HEK293 (cell line): Measurements from ENCODE around the gene TRIM34.

Source experiments
- CTCF ChIA-PET: fragments of 350-600 bp; formaldehyde crosslinking; extraction: SDS; loops from one replicate; lab custom pipeline; 2021; ENCODE audit warnings: antibody characterized with exemption; lab: Yijun Ruan, JAX
- POLR2A ChIA-PET: fragments of 300-600 bp; formaldehyde crosslinking; extraction: SDS; loops from one replicate; lab custom pipeline; 2020; ENCODE audit warnings: antibody characterized with exemption, inconsistent platforms; lab: Yijun Ruan, JAX
- H3K27ac ChIP-seq: fragments of 200-500 bp; sonication (Bioruptor generic); 2 replicates; pipeline ENCODE4 v1.5.1; 2014; ENCODE audit warnings: low read depth, low read length, control low read depth, inconsistent platforms; ENCODE audit errors: extremely low read depth
- H3K36me3 ChIP-seq, 2 experiments: fragments of 200-500 bp in 1 of 2; sonication (Bioruptor generic) in 1 of 2; 1 replicate in 1 of 2; 2 replicates in 1 of 2; pipeline ENCODE4 v1.5.1; 2014 to 2017; ENCODE audit warnings: inconsistent platforms in 2 of 2, low read length in 2 of 2; ENCODE audit not compliant: control insufficient read depth in 2 of 2, insufficient read depth in 1 of 2
- H3K4me1 ChIP-seq: fragments of 200-500 bp; sonication (Bioruptor generic); 2 replicates; pipeline ENCODE4 v1.5.1; 2014; ENCODE audit warnings: mild to moderate bottlenecking, low read length, inconsistent platforms; ENCODE audit not compliant: control insufficient read depth, insufficient read depth
- H3K4me3 ChIP-seq: 2 replicates; pipeline ENCODE4 v1.5.1; 2011; ENCODE audit warnings: low read depth, mild to moderate bottlenecking, control low read depth, low read length, moderate library complexity
- H3K9me3 ChIP-seq: fragments of 200-500 bp; sonication (Bioruptor generic); 2 replicates; pipeline ENCODE4 v1.5.1; 2014; ENCODE audit warnings: low read depth, low read length, inconsistent platforms; ENCODE audit not compliant: control insufficient read depth, insufficient read depth
- BCL6B ChIP-seq: fragments of 450-650 bp; formaldehyde crosslinking; IDR thresholded peaks from 2 replicates; pipeline ENCODE4 v1.5.1; 2017; ENCODE audit warnings: missing biosample characterization, missing genetic modification characterization
- EGR2 ChIP-seq: fragments of 450-650 bp; formaldehyde crosslinking; IDR thresholded peaks from 2 replicates; pipeline ENCODE4 v1.5.1; 2016; ENCODE audit warnings: low read depth, missing biosample characterization, missing genetic modification characterization
- REPIN1 ChIP-seq: fragments of 450-650 bp; formaldehyde crosslinking; IDR thresholded peaks from 2 replicates; pipeline ENCODE4 v1.5.1; 2017; ENCODE audit warnings: missing biosample characterization, missing genetic modification characterization, low read depth
- ZNF560 ChIP-seq: fragments of 450-650 bp; formaldehyde crosslinking; IDR thresholded peaks from 2 replicates; pipeline ENCODE4 v1.5.1; 2017; ENCODE audit warnings: missing biosample characterization, missing genetic modification characterization, borderline replicate concordance
- TF ChIP-seq, protein P1 (sequence below): fragments of 450-650 bp; formaldehyde crosslinking; IDR thresholded peaks from 2 replicates; pipeline ENCODE4 v1.5.1; 2016; ENCODE audit warnings: missing biosample characterization, missing genetic modification characterization
- TF ChIP-seq, protein P2 (sequence below): fragments of 450-650 bp; formaldehyde crosslinking; IDR thresholded peaks from 2 replicates; pipeline ENCODE4 v1.5.1; 2016; ENCODE audit warnings: missing biosample characterization, missing genetic modification characterization
- TF ChIP-seq, protein P3 (sequence below): fragments of 450-650 bp; formaldehyde crosslinking; IDR thresholded peaks from 2 replicates; pipeline ENCODE4 v1.5.1; 2016; ENCODE audit warnings: missing biosample characterization, missing genetic modification characterization, borderline replicate concordance
- TF ChIP-seq, protein P4 (sequence below): fragments of 450-650 bp; formaldehyde crosslinking; IDR thresholded peaks from 2 replicates; pipeline ENCODE4 v1.5.0; 2017; ENCODE audit warnings: missing biosample characterization, missing genetic modification characterization, borderline replicate concordance

The TRIM34 gene

DNA sequence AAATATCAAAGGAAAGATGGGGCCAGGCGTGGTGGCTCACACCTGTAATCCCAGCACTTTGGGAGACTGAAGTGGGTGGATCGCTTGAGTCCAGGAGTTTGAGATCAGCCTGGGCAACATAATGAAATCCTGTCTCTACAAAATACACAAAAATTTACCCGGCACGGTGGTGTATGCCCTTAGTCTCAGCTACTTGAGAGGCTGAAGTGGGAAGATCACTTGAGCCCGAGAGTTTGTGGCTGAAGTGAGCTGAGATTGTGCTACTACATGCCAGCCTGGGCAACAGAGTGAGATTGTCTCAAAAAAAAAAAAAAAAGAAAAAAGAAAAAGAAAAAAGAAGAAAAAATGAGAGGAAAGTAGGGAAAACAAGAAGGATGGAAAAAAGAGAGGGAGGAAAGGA, 32.2 kb upstream of the TRIM34 start:
- H3K36me3 ChIP-seq, result no peaks in the 10 kb centered on the region
- TF ChIP-seq, protein P1, sequence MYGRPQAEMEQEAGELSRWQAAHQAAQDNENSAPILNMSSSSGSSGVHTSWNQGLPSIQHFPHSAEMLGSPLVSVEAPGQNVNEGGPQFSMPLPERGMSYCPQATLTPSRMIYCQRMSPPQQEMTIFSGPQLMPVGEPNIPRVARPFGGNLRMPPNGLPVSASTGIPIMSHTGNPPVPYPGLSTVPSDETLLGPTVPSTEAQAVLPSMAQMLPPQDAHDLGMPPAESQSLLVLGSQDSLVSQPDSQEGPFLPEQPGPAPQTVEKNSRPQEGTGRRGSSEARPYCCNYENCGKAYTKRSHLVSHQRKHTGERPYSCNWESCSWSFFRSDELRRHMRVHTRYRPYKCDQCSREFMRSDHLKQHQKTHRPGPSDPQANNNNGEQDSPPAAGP (tag by site-specific recombination), result no peak
- TF ChIP-seq BCL6B (tag by site-specific recombination) (no peak), EGR2 (no peak)
- TF ChIP-seq, protein P2, sequence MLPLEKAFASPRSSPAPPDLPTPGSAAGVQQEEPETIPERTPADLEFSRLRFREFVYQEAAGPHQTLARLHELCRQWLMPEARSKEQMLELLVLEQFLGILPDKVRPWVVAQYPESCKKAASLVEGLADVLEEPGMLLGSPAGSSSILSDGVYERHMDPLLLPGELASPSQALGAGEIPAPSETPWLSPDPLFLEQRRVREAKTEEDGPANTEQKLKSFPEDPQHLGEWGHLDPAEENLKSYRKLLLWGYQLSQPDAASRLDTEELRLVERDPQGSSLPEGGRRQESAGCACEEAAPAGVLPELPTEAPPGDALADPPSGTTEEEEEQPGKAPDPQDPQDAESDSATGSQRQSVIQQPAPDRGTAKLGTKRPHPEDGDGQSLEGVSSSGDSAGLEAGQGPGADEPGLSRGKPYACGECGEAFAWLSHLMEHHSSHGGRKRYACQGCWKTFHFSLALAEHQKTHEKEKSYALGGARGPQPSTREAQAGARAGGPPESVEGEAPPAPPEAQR (tag by site-specific recombination), result no peak
- no peaks in the 10 kb centered on the region for H3K9me3 ChIP-seq
- POLR2A ChIA-PET, result no interaction called here
- H3K4me1 ChIP-seq, result no peaks in the 10 kb centered on the region
- CTCF ChIA-PET, result no interaction called here
- no peak overlapping the region for H3K4me3 ChIP-seq
- no peak overlapping the region for H3K27ac ChIP-seq

GRCh38 chr11:5593146-5593545, 31.7 kb upstream of the TRIM34 start:
- H3K27ac ChIP-seq, result no peak overlapping the region
- POLR2A ChIA-PET, result no interaction called here
- CTCF ChIA-PET, result no interaction called here
- H3K4me3 ChIP-seq, result no peak overlapping the region
- H3K4me1 ChIP-seq, result no peaks in the 10 kb centered on the region
- no peak for TF ChIP-seq REPIN1 (tag by site-specific recombination)
- TF ChIP-seq, protein P3, sequence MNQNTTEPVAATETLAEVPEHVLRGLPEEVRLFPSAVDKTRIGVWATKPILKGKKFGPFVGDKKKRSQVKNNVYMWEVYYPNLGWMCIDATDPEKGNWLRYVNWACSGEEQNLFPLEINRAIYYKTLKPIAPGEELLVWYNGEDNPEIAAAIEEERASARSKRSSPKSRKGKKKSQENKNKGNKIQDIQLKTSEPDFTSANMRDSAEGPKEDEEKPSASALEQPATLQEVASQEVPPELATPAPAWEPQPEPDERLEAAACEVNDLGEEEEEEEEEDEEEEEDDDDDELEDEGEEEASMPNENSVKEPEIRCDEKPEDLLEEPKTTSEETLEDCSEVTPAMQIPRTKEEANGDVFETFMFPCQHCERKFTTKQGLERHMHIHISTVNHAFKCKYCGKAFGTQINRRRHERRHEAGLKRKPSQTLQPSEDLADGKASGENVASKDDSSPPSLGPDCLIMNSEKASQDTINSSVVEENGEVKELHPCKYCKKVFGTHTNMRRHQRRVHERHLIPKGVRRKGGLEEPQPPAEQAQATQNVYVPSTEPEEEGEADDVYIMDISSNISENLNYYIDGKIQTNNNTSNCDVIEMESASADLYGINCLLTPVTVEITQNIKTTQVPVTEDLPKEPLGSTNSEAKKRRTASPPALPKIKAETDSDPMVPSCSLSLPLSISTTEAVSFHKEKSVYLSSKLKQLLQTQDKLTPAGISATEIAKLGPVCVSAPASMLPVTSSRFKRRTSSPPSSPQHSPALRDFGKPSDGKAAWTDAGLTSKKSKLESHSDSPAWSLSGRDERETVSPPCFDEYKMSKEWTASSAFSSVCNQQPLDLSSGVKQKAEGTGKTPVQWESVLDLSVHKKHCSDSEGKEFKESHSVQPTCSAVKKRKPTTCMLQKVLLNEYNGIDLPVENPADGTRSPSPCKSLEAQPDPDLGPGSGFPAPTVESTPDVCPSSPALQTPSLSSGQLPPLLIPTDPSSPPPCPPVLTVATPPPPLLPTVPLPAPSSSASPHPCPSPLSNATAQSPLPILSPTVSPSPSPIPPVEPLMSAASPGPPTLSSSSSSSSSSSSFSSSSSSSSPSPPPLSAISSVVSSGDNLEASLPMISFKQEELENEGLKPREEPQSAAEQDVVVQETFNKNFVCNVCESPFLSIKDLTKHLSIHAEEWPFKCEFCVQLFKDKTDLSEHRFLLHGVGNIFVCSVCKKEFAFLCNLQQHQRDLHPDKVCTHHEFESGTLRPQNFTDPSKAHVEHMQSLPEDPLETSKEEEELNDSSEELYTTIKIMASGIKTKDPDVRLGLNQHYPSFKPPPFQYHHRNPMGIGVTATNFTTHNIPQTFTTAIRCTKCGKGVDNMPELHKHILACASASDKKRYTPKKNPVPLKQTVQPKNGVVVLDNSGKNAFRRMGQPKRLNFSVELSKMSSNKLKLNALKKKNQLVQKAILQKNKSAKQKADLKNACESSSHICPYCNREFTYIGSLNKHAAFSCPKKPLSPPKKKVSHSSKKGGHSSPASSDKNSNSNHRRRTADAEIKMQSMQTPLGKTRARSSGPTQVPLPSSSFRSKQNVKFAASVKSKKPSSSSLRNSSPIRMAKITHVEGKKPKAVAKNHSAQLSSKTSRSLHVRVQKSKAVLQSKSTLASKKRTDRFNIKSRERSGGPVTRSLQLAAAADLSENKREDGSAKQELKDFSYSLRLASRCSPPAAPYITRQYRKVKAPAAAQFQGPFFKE (tag by site-specific recombination), result no peak
- TF ChIP-seq, protein P4, sequence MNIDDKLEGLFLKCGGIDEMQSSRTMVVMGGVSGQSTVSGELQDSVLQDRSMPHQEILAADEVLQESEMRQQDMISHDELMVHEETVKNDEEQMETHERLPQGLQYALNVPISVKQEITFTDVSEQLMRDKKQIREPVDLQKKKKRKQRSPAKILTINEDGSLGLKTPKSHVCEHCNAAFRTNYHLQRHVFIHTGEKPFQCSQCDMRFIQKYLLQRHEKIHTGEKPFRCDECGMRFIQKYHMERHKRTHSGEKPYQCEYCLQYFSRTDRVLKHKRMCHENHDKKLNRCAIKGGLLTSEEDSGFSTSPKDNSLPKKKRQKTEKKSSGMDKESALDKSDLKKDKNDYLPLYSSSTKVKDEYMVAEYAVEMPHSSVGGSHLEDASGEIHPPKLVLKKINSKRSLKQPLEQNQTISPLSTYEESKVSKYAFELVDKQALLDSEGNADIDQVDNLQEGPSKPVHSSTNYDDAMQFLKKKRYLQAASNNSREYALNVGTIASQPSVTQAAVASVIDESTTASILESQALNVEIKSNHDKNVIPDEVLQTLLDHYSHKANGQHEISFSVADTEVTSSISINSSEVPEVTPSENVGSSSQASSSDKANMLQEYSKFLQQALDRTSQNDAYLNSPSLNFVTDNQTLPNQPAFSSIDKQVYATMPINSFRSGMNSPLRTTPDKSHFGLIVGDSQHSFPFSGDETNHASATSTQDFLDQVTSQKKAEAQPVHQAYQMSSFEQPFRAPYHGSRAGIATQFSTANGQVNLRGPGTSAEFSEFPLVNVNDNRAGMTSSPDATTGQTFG (tag by site-specific recombination), result no peak
- TF ChIP-seq ZNF560 (tag by site-specific recombination), result no peak
- H3K9me3 ChIP-seq, result no peaks in the 10 kb centered on the region
- no peaks in the 10 kb centered on the region for H3K36me3 ChIP-seq
